Upper lobe of left lung (tissue), 6 donors: ENCODE results near the gene ELAVL2. TPM values are rescaled to one million over a fixed set of nuclear protein-coding genes. Genes with fewer than 3 reads are reported as not detected.

Experiments
- ATAC-seq, 2 donors: fragments of 200-7000 bp; cut with Tn5 transposase; one replicate each; pipeline ENCODE4 v1.9.1; 2022; ENCODE audit warnings: mild to moderate bottlenecking in 2 of 2, moderate library complexity in 2 of 2; ENCODE audit not compliant: low FRiP score in 2 of 2
- DNase-seq, 2 donors: peaks; one replicate each; pipeline ENCODE4 v3.0.0-alpha.2; 2019 to 2020
- H3K27ac ChIP-seq, 4 donors: fragments of 200-600 bp; sonication (generic); one replicate each; pipeline ENCODE4 v1.5.1; 2016 to 2019
- H3K27me3 ChIP-seq, 4 donors: fragments of 200-600 bp; sonication (generic); one replicate each; pipeline ENCODE4 v1.5.1; 2017 to 2019
- H3K36me3 ChIP-seq, 4 donors: fragments of 200-600 bp; sonication (generic); one replicate each; pipeline ENCODE4 v1.5.1; 2016 to 2019
- H3K4me1 ChIP-seq, 4 donors: fragments of 200-600 bp; sonication (generic); one replicate each; pipeline ENCODE4 v1.5.1; 2018 to 2019
- H3K4me3 ChIP-seq, 4 donors: fragments of 200-600 bp; sonication (generic); one replicate each; pipeline ENCODE4 v1.5.1; 2017 to 2019; ENCODE audit warnings: mild to moderate bottlenecking in 2 of 4, moderate library complexity in 1 of 4
- H3K9me3 ChIP-seq, 4 donors: fragments of 200-600 bp; sonication (generic); one replicate each; pipeline ENCODE4 v1.5.1; 2018 to 2019
- EP300 ChIP-seq, 4 donors: sonication (generic); formaldehyde crosslinking; IDR thresholded peaks; one replicate each; pipeline ENCODE4 v1.5.1; 2017; ENCODE audit warnings: antibody characterized with exemption in 4 of 4, control low read depth in 2 of 4
- POLR2A ChIP-seq, 4 donors: fragments of 450-650 bp; IDR thresholded peaks; one replicate each; pipeline ENCODE4 v1.5.1; 2016 to 2017; ENCODE audit warnings: antibody characterized with exemption in 4 of 4, mild to moderate bottlenecking in 2 of 4
- POLR2AphosphoS5 ChIP-seq, 2 donors: sonication (generic); formaldehyde crosslinking; IDR thresholded peaks; one replicate each; pipeline ENCODE4 v1.5.1; 2017; ENCODE audit warnings: antibody characterized with exemption in 2 of 2
- WGBS, 2 donors: methylation state at CpG; one replicate each; pipeline ENCODE4 v1.1.5; 2017 to 2018; 5-methylcytosine and 5-hydroxymethylcytosine counted together
- total RNA-seq, 6 donors: library from RNA; depleted of rRNA in 4 of 6; stranded (reverse); fragments of >200 nt in 4 of 6; gene quantifications; one replicate each; pipeline versions ENCODE4 v1.1.0 to v1.2.1, GENCODE V29; 2016 to 2021
- TF ChIP-seq, protein P1 (sequence below), 6 experiments: fragments of 450-650 bp in 4 of 6; fragments of 200-600 bp in 2 of 6; sonication (generic) in 2 of 6; IDR thresholded peaks; one replicate each; pipeline ENCODE4 v1.5.1; 2016 to 2019; ENCODE audit warnings: antibody characterized with exemption in 6 of 6
- donor health status: DM: no; HTN: no; CAD: no; lungs with moderate emphysema.
- donor health status: DM: no; HTN: yes; CAD: no; lungs with severe emphysema.

Gene ELAVL2
- total RNA-seq, 6 donors from 2014 or later, result 0.27 TPM; not detected in 5

DNA sequence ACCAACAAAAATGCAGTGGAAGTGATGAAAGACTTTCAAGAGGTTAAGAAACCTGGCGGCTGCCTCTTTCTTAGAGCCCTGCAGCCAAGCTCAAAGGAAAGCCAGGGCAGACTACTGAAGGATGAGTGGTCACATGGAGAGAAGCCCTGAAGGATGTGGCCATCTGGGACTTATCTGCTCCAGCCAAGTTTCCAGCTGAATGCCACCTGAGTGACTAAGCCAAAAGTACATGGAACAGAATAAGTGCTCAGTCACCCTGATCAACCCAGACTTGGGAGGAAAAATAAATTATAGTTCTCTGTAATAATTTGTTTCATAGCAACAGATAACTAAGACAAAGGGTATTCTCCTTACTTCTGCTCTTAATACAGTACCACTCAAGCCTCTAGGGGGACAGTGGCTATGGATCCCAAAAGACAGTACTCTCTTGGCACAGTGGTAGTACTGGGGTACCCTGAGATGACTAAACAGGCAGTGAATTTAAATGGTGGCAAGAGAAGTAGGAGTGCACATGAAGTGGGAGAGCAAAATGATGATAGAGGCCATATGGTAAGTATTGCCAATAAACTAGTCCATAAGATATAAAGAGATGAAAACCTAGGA, 182.3 kb downstream of the ELAVL2 start:
- ATAC-seq (no peak), DNase-seq (no peak)
- H3K4me3 ChIP-seq, result no peak overlapping the region
- no peaks in the 10 kb centered on the region for H3K27me3 ChIP-seq
- H3K27ac ChIP-seq, result no peak overlapping the region
- no peaks in the 10 kb centered on the region for H3K9me3 ChIP-seq
- no peaks in the 10 kb centered on the region for H3K4me1 ChIP-seq
- TF ChIP-seq, protein P1, sequence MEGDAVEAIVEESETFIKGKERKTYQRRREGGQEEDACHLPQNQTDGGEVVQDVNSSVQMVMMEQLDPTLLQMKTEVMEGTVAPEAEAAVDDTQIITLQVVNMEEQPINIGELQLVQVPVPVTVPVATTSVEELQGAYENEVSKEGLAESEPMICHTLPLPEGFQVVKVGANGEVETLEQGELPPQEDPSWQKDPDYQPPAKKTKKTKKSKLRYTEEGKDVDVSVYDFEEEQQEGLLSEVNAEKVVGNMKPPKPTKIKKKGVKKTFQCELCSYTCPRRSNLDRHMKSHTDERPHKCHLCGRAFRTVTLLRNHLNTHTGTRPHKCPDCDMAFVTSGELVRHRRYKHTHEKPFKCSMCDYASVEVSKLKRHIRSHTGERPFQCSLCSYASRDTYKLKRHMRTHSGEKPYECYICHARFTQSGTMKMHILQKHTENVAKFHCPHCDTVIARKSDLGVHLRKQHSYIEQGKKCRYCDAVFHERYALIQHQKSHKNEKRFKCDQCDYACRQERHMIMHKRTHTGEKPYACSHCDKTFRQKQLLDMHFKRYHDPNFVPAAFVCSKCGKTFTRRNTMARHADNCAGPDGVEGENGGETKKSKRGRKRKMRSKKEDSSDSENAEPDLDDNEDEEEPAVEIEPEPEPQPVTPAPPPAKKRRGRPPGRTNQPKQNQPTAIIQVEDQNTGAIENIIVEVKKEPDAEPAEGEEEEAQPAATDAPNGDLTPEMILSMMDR (IDR thresholded peaks at IDR 0.05), result no peak
- no peak for TF ChIP-seq EP300 (IDR thresholded peaks at IDR 0.05)
- no peak for TF ChIP-seq POLR2A (IDR thresholded peaks at IDR 0.05)
- no peak for TF ChIP-seq POLR2AphosphoS5 (IDR thresholded peaks at IDR 0.05)
- WGBS, 2 donors, result 85 to 93% methylated on average over 1 of the region's 1 CpG
- H3K36me3 ChIP-seq, result no peaks in the 10 kb centered on the region
